Mucosa of descending colon (tissue), 3 donors: ENCODE data around the gene C1QL2. TPM values are rescaled to one million over a fixed set of nuclear protein-coding genes. Genes with fewer than 3 reads are reported as not detected.

ENCODE experiments used
- ATAC-seq: fragments of 200-7000 bp; cut with Tn5 transposase; one replicate; pipeline ENCODE4 v1.9.1; 2020; ENCODE audit warnings: mild to moderate bottlenecking, moderate library complexity
- DNase-seq, 3 donors: peaks; one replicate each; pipeline ENCODE4 v3.0.0-alpha.2; 2020
- H3K36me3 ChIP-seq: fragments of 200-600 bp; one replicate; pipeline ENCODE4 v1.8.0; 2021; ENCODE audit warnings: low read depth, mild to moderate bottlenecking
- H3K4me1 ChIP-seq: fragments of 200-600 bp; one replicate; pipeline ENCODE4 v1.8.0; 2021; ENCODE audit warnings: low read depth, mild to moderate bottlenecking
- H3K4me3 ChIP-seq: fragments of 200-600 bp; one replicate; pipeline ENCODE4 v1.8.0; 2021; ENCODE audit warnings: mild to moderate bottlenecking
- H3K9me3 ChIP-seq: fragments of 200-600 bp; one replicate; pipeline ENCODE4 v1.8.0; 2021; ENCODE audit warnings: mild to moderate bottlenecking
- intact Hi-C, 2 donors: fragments of 100-400 bp; cut with DNase I in 1 of 2; cut with micrococcal nuclease in 1 of 2; formaldehyde crosslinking; loops; one replicate each; pipeline versions ENCODE4 v1.11.0 to v1.11.1; 2022; cut with DNase I, micrococcal nuclease
- total RNA-seq, 3 donors: library from RNA; stranded (reverse); fragmentation: NEBNext Ultra II Directional in 2 of 3; extraction: Animal tissue kit (Norgen Biotek cat#: 25700) in 2 of 3; gene quantifications; one replicate each; pipeline versions ENCODE4 v1.2.1 to v1.2.4, GENCODE V29; 2021 to 2023
- TF ChIP-seq, protein P1 (sequence below): fragments of 200-600 bp; IDR thresholded peaks from one replicate; pipeline ENCODE4 v1.8.0; 2022; ENCODE audit warnings: antibody characterized with exemption, mild to moderate bottlenecking
- donor health status: DM: no; HTN: no; CAD: no; lungs with moderate emphysema.
- donor health status: DM: no; HTN: no; CAD: no.
- donor health status: DM: no; HTN: yes; CAD: no.

The C1QL2 gene
- total RNA-seq, 3 donors from 2014 or later: not detected

DNA sequence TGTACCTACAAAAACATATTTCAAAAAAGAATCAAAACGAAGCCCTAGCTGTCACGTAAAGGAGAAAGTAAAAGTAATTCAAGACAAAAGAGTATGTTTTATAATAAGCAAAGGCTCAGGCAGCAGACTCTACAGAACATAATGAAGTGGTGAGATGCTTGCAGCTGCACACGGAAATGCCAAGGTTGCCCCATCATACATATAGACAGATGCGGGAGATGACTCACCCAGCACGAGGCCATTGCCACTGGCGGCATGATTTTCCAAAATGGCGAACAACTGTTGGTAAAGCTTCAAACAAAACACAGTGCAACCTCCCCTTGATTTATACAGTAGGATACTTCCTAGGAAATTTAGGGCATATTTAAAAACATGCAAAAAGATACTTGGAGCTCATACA, 26.0 kb upstream of the C1QL2 start:
- no peak for DNase-seq
- intact Hi-C loops: no loop called here
- ATAC-seq: no peak
- TF ChIP-seq, protein P1, sequence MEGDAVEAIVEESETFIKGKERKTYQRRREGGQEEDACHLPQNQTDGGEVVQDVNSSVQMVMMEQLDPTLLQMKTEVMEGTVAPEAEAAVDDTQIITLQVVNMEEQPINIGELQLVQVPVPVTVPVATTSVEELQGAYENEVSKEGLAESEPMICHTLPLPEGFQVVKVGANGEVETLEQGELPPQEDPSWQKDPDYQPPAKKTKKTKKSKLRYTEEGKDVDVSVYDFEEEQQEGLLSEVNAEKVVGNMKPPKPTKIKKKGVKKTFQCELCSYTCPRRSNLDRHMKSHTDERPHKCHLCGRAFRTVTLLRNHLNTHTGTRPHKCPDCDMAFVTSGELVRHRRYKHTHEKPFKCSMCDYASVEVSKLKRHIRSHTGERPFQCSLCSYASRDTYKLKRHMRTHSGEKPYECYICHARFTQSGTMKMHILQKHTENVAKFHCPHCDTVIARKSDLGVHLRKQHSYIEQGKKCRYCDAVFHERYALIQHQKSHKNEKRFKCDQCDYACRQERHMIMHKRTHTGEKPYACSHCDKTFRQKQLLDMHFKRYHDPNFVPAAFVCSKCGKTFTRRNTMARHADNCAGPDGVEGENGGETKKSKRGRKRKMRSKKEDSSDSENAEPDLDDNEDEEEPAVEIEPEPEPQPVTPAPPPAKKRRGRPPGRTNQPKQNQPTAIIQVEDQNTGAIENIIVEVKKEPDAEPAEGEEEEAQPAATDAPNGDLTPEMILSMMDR: no peak
- H3K36me3 ChIP-seq: no peaks in the 10 kb centered on the region
- H3K9me3 ChIP-seq: no peaks in the 10 kb centered on the region
- H3K4me3 ChIP-seq: no peak overlapping the region
- H3K4me1 ChIP-seq: no peaks in the 10 kb centered on the region

DNA sequence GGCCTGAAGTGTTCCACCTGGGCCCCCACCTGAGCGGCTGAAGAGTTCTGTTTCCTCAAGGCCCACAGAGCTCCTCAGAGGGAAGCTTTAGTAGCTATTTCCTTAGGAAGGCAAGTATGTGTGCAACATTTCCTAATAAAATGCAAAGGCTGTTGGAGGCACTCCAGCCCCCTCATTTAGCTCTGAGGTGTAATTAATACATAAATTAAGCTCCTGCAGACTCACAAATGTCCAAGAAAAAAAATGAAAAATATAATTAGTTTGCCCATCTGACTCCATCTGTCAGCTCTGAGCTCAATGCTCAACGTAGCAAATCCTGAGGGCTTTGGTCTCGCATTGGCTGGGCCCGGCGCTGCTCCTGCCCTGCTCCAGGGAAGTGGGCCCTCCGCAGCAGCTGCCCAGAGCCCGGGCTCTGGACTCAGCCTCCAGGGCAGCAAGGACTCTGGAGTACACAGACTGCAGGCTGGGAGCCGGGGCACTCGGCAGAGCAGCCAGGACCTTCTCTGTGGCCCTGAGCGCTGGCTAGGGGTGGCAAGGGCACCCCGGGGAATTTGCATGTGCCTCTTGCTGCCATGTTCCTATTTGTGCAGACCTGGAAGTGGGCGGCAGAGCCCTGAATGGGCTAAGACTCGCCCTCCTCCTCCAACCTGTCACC, 23.4 kb upstream of the C1QL2 start:
- no peak for ATAC-seq
- Histone ChIP-seq H3K4me3 (no peak overlapping the region), H3K9me3 (no peaks in the 10 kb centered on the region), H3K36me3 (no peaks in the 10 kb centered on the region), H3K4me1 (no peaks in the 10 kb centered on the region)
- intact Hi-C loops: no loop called here
- TF ChIP-seq, protein P1: no peak
- no peak for DNase-seq

DNA sequence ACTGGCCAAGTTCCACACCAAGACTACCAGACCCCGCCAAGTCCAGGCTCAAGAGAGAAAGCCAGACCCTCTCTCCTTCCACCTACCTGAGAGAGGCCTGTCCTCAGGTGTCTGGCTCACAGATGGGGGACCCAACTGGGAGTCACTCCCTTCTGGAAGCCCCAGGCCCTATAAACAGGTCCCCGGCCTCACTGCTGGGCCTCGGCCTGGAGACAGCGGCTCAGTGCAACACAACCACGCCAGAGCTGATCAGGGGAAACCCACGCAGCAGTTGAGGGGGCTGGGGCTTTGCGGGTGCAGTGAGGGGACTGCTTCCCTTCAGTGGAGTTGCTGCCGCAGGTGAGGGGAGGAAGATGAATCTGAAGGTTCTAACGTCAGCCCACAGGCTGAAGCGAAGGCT, 22.8 kb upstream of the C1QL2 start:
- no peak for DNase-seq
- no peaks in the 10 kb centered on the region for H3K9me3 ChIP-seq
- TF ChIP-seq, protein P1: no peak
- no peak overlapping the region for H3K4me3 ChIP-seq
- H3K4me1 ChIP-seq: no peaks in the 10 kb centered on the region
- intact Hi-C loops: no loop called here
- no peaks in the 10 kb centered on the region for H3K36me3 ChIP-seq
- no peak for ATAC-seq

DNA sequence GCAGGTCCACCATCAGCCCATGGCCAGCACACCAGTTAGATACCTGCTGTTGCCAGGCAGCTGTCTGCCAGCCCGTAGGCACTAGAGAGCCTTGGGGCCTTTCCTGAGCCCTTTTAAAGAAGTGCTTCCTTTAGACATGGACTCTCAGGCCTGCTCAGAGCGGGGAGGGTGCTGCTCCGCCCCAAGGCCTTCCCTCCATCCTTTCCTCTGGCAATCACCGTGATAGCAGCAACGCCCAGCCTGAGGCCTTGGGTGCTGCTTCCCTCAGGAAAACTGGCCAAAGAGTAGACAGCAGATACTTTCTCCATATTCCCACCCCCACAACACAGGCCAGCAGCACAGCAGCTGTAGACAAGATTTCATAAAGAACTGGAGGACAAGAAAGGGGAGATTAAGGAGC, 22.3 kb upstream of the C1QL2 start:
- Histone ChIP-seq H3K4me1 (no peaks in the 10 kb centered on the region), H3K36me3 (no peaks in the 10 kb centered on the region), H3K9me3 (no peaks in the 10 kb centered on the region), H3K4me3 (no peak overlapping the region)
- no peak for DNase-seq
- intact Hi-C loops: no loop called here
- ATAC-seq: peak; percentile 25
- TF ChIP-seq, protein P1: no peak

DNA sequence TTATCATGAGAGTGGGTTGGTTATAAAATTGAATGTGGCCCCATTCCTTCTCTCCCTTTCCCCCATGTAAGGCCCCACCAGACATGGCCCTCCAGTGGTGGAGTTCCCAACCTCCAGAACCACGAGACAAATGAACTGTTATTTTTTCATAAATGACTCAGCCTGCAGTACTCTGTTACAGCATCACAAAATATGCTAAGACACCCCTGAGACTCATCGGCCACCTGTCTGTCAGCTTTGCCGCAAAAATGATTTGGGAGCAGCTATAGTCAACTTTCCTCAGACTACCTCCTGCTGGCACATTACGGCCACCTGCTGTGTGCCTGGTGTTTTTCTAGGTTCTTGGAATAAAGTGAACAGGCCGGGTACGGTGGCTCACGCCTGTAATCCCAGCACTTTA, 21.4 kb upstream of the C1QL2 start:
- TF ChIP-seq, protein P1: no peak
- H3K36me3 ChIP-seq: no peaks in the 10 kb centered on the region
- H3K9me3 ChIP-seq: no peaks in the 10 kb centered on the region
- H3K4me1 ChIP-seq: no peaks in the 10 kb centered on the region
- intact Hi-C loops: no loop called here
- no peak overlapping the region for H3K4me3 ChIP-seq
- no peak for ATAC-seq
- no peak for DNase-seq

DNA sequence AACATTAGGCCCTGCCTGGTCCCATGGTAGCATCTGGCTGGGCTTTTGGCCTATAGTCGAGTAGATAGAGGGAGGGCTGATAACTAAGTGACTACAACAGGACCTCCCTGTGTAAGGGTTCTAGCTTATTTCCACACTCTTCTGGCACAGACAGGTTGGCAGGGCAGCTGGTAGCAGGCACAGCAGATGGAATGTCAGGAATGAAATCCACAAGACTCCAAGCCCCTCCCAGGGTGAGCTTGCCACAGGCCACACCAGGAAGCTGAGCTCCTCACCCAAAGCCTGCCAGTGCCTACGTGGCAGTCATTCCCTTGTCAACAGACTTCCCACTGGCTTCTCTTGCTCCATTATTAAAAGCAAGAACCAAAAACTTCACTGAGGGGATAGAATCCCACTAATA, 20.7 kb upstream of the C1QL2 start:
- TF ChIP-seq, protein P1: no peak
- no peaks in the 10 kb centered on the region for H3K4me1 ChIP-seq
- DNase-seq: no peak
- intact Hi-C loops: no loop called here
- no peak overlapping the region for H3K4me3 ChIP-seq
- no peaks in the 10 kb centered on the region for H3K9me3 ChIP-seq
- no peak for ATAC-seq
- no peaks in the 10 kb centered on the region for H3K36me3 ChIP-seq
